ENCODE results near the gene HAPLN2.
"Not testable (repeated sequence)": the region's sequence is repeated elsewhere in the genome, so short reads cannot be mapped to it uniquely, and the experiment has no call there.

The HAPLN2 gene

GRCh38 chr1:156586892-156587477 is 32.2 kb upstream of the HAPLN2 start:
- no peaks in the 10 kb centered on the region for H3K9me3 Mint-ChIP-seq (ENCODE audit: low read depth)
- no peak overlapping the region for H3K27ac Mint-ChIP-seq
- peaks cover 5% of the 10 kb centered on the region for H3K36me3 Mint-ChIP-seq
- H3K27me3 Mint-ChIP-seq, result no peaks in the 10 kb centered on the region
- H3K4me3 Mint-ChIP-seq, result no peak overlapping the region
- peaks cover 38% of the 10 kb centered on the region for H3K4me1 Mint-ChIP-seq (ENCODE audit: low read depth)

GRCh38 chr1:156587927-156588326 is 31.3 kb upstream of the HAPLN2 start:
- H3K36me3 Mint-ChIP-seq; H3K9me3 Mint-ChIP-seq (ENCODE audit: low read depth); H3K4me3 Mint-ChIP-seq; H3K27ac Mint-ChIP-seq; H3K27me3 Mint-ChIP-seq: not testable (repeated sequence)
- peaks cover 36% of the 10 kb centered on the region for H3K4me1 Mint-ChIP-seq (ENCODE audit: low read depth)

GRCh38 chr1:156589546-156589945 is 29.7 kb upstream of the HAPLN2 start:
- Mint-ChIP-seq H3K4me1 (ENCODE audit: low read depth) (peaks cover 28% of the 10 kb centered on the region), H3K4me3 (no peak overlapping the region), H3K36me3 (peaks cover 3% of the 10 kb centered on the region), H3K27me3 (no peaks in the 10 kb centered on the region), H3K9me3 (ENCODE audit: low read depth) (no peaks in the 10 kb centered on the region), H3K27ac (no peak overlapping the region)

GRCh38 chr1:156590326-156591180 is 28.7 kb upstream of the HAPLN2 start:
- peaks cover under 1% of the 10 kb centered on the region for H3K36me3 Mint-ChIP-seq
- no peaks in the 10 kb centered on the region for H3K9me3 Mint-ChIP-seq (ENCODE audit: low read depth)
- H3K4me3 Mint-ChIP-seq, result peak overlapping the region; percentile 92
- peak overlapping the region; percentile 5 for H3K27ac Mint-ChIP-seq
- H3K4me1 Mint-ChIP-seq (ENCODE audit: low read depth), result peaks cover 29% of the 10 kb centered on the region
- H3K27me3 Mint-ChIP-seq, result no peaks in the 10 kb centered on the region

GRCh38 chr1:156591181-156591431 is 28.1 kb upstream of the HAPLN2 start:
- peak overlapping the region; percentile 92 for H3K4me3 Mint-ChIP-seq
- H3K27me3 Mint-ChIP-seq, result no peaks in the 10 kb centered on the region
- H3K9me3 Mint-ChIP-seq (ENCODE audit: low read depth), result no peaks in the 10 kb centered on the region
- H3K4me1 Mint-ChIP-seq (ENCODE audit: low read depth), result peaks cover 26% of the 10 kb centered on the region
- no peaks in the 10 kb centered on the region for H3K36me3 Mint-ChIP-seq
- H3K27ac Mint-ChIP-seq, result peak overlapping the region; percentile 92

GRCh38 chr1:156591432-156592157 is 27.6 kb upstream of the HAPLN2 start, which contains the start of gene NAXE:
TSS of gene NAXE (plus strand) at chr1:156591776. CDS start at chr1:156591805, 29 bp downstream.
- Mint-ChIP-seq H3K36me3 (no peaks in the 10 kb centered on the region), H3K27ac (peak within 1 kb of the TSS; percentile 92), H3K27me3 (no peaks in the 10 kb centered on the region), H3K9me3 (ENCODE audit: low read depth) (no peaks in the 10 kb centered on the region), H3K4me1 (ENCODE audit: low read depth) (peaks cover 27% of the 10 kb centered on the region), H3K4me3 (peak within 1 kb of the TSS; percentile 92)

- H3K4me1 Mint-ChIP-seq (ENCODE audit: low read depth), result peaks cover 27% of the 10 kb centered on the region
- no peaks in the 10 kb centered on the region for H3K27me3 Mint-ChIP-seq
- H3K36me3 Mint-ChIP-seq, result no peaks in the 10 kb centered on the region
- H3K4me3 Mint-ChIP-seq, result peak overlapping the region; percentile 92
- no peaks in the 10 kb centered on the region for H3K9me3 Mint-ChIP-seq (ENCODE audit: low read depth)
- H3K27ac Mint-ChIP-seq, result peak overlapping the region; percentile 25
Measured at GRCh38 chr1:156592158-156592909, 26.9 kb upstream of the HAPLN2 start.

- no peaks in the 10 kb centered on the region for H3K27me3 Mint-ChIP-seq
- peaks cover 27% of the 10 kb centered on the region for H3K4me1 Mint-ChIP-seq (ENCODE audit: low read depth)
- H3K9me3 Mint-ChIP-seq (ENCODE audit: low read depth), result no peaks in the 10 kb centered on the region
- peak overlapping the region; percentile 25 for H3K27ac Mint-ChIP-seq
- H3K4me3 Mint-ChIP-seq, result peak overlapping the region; percentile 92
- no peaks in the 10 kb centered on the region for H3K36me3 Mint-ChIP-seq
Measured at GRCh38 chr1:156592910-156593660, 26.1 kb upstream of the HAPLN2 start.

- Mint-ChIP-seq H3K9me3 (ENCODE audit: low read depth) (no peaks in the 10 kb centered on the region), H3K27me3 (no peaks in the 10 kb centered on the region), H3K4me3 (no peak overlapping the region), H3K36me3 (no peaks in the 10 kb centered on the region), H3K4me1 (ENCODE audit: low read depth) (peaks cover 27% of the 10 kb centered on the region), H3K27ac (no peak overlapping the region)
Measured at GRCh38 chr1:156593661-156593989, 25.6 kb upstream of the HAPLN2 start.

- Mint-ChIP-seq H3K4me1 (ENCODE audit: low read depth) (peaks cover 30% of the 10 kb centered on the region), H3K27ac (peak overlapping the region; percentile 28), H3K4me3 (no peak overlapping the region), H3K36me3 (no peaks in the 10 kb centered on the region), H3K9me3 (ENCODE audit: low read depth) (no peaks in the 10 kb centered on the region), H3K27me3 (no peaks in the 10 kb centered on the region)
Measured at GRCh38 chr1:156594190-156594589, 25.0 kb upstream of the HAPLN2 start.

- Mint-ChIP-seq H3K27me3 (no peaks in the 10 kb centered on the region), H3K4me3 (no peak overlapping the region), H3K36me3 (peaks cover 3% of the 10 kb centered on the region), H3K27ac (peak overlapping the region; percentile 50), H3K4me1 (ENCODE audit: low read depth) (peaks cover 38% of the 10 kb centered on the region), H3K9me3 (ENCODE audit: low read depth) (no peaks in the 10 kb centered on the region)
Measured at GRCh38 chr1:156595016-156595415, 24.2 kb upstream of the HAPLN2 start.

GRCh38 chr1:156596426-156596825 is 22.8 kb upstream of the HAPLN2 start:
- H3K4me1 Mint-ChIP-seq (ENCODE audit: low read depth), result peaks cover 35% of the 10 kb centered on the region
- no peak overlapping the region for H3K27ac Mint-ChIP-seq
- no peaks in the 10 kb centered on the region for H3K9me3 Mint-ChIP-seq (ENCODE audit: low read depth)
- H3K27me3 Mint-ChIP-seq, result no peaks in the 10 kb centered on the region
- H3K4me3 Mint-ChIP-seq, result no peak overlapping the region
- peaks cover 3% of the 10 kb centered on the region for H3K36me3 Mint-ChIP-seq

GRCh38 chr1:156598125-156598524 is 21.1 kb upstream of the HAPLN2 start:
- H3K4me1 Mint-ChIP-seq (ENCODE audit: low read depth), result peaks cover 41% of the 10 kb centered on the region
- H3K27ac Mint-ChIP-seq, result peak overlapping the region; percentile 100
- no peaks in the 10 kb centered on the region for H3K27me3 Mint-ChIP-seq
- H3K9me3 Mint-ChIP-seq (ENCODE audit: low read depth), result no peaks in the 10 kb centered on the region
- no peak overlapping the region for H3K4me3 Mint-ChIP-seq
- H3K36me3 Mint-ChIP-seq, result peaks cover 3% of the 10 kb centered on the region

GRCh38 chr1:156598731-156599432 is 20.3 kb upstream of the HAPLN2 start:
- no peaks in the 10 kb centered on the region for H3K27me3 Mint-ChIP-seq
- H3K9me3 Mint-ChIP-seq (ENCODE audit: low read depth), result no peaks in the 10 kb centered on the region
- peaks cover 3% of the 10 kb centered on the region for H3K36me3 Mint-ChIP-seq
- peaks cover 39% of the 10 kb centered on the region for H3K4me1 Mint-ChIP-seq (ENCODE audit: low read depth)
- H3K27ac Mint-ChIP-seq, result peak overlapping the region; percentile 100
- H3K4me3 Mint-ChIP-seq, result no peak overlapping the region

All from activated naive CD8-positive, alpha-beta T cell (primary cell).